ENCODE data around the gene TRIO.

Gene TRIO

DNA sequence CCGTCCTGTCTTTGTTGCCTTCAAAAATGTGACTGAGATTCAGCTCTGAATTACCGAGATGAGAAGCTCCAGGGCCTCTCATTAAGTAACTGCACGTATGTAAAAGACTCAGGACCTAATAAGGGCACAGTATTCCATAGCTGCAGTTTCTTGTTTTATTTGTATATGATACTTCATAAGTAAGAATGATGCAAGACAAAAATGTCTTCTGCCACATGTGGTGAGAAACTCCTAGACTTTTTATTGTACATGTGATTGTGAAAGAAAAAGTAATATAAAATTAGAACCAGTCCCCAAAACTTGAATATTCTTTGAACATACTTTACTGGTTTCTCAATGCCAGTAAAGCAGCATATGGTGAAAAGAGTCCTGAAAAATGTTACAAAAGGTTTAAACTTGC is 328.4 kb downstream of the TRIO start:
- TF ChIP-seq, protein P1, sequence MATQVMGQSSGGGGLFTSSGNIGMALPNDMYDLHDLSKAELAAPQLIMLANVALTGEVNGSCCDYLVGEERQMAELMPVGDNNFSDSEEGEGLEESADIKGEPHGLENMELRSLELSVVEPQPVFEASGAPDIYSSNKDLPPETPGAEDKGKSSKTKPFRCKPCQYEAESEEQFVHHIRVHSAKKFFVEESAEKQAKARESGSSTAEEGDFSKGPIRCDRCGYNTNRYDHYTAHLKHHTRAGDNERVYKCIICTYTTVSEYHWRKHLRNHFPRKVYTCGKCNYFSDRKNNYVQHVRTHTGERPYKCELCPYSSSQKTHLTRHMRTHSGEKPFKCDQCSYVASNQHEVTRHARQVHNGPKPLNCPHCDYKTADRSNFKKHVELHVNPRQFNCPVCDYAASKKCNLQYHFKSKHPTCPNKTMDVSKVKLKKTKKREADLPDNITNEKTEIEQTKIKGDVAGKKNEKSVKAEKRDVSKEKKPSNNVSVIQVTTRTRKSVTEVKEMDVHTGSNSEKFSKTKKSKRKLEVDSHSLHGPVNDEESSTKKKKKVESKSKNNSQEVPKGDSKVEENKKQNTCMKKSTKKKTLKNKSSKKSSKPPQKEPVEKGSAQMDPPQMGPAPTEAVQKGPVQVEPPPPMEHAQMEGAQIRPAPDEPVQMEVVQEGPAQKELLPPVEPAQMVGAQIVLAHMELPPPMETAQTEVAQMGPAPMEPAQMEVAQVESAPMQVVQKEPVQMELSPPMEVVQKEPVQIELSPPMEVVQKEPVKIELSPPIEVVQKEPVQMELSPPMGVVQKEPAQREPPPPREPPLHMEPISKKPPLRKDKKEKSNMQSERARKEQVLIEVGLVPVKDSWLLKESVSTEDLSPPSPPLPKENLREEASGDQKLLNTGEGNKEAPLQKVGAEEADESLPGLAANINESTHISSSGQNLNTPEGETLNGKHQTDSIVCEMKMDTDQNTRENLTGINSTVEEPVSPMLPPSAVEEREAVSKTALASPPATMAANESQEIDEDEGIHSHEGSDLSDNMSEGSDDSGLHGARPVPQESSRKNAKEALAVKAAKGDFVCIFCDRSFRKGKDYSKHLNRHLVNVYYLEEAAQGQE (IDR thresholded peaks at IDR 0.05; ENCODE audit: insufficient read depth in 1 of 2, low read depth in 2 of 2, low read length in 2 of 2) = no peak

DNA sequence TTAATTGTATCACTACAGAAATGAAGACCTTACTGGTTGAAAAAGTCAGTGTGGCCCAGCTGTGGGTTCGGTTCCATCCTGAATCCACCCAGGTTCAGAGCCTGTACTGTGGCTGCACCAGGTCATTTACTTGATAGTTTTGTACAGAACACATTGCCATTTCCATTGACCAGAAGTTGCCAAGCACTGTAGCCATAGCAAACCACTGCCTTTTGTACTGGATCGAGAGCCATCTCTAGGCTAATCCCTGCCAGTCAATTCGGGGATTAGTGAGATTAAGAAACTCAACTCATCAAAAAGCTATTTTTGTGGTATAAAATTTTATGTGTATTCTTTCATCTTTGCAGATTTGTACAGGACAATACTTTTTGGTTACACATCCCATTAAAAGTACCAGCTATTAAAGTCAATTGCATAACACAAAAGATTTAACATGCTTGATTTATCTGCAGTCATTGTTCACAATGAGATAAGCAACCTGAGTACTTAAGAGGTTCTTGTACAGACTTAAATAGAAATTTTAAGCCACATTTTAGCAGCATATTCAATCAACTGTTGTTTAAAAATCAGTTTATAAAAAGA is 329.9 kb downstream of the TRIO start:
- TF ChIP-seq POLR2AphosphoS5 (IDR thresholded peaks at IDR 0.05; ENCODE audit: low read depth, low read length) (no peak), SIN3A (IDR thresholded peaks at IDR 0.05; ENCODE audit: borderline replicate concordance, insufficient read depth, low read length) (no peak), FOXP2 (optimal IDR thresholded peaks at IDR 0.05; ENCODE audit: borderline replicate concordance, extremely low read depth, extremely low read length, insufficient read depth) (no peak), TAF1 (IDR thresholded peaks at IDR 0.05; ENCODE audit: borderline replicate concordance, insufficient read depth, low read length) (no peak)
- TF ChIP-seq, protein P1 (IDR thresholded peaks at IDR 0.05; ENCODE audit: insufficient read depth in 1 of 2, low read depth in 2 of 2, low read length in 2 of 2) = no peak

DNA sequence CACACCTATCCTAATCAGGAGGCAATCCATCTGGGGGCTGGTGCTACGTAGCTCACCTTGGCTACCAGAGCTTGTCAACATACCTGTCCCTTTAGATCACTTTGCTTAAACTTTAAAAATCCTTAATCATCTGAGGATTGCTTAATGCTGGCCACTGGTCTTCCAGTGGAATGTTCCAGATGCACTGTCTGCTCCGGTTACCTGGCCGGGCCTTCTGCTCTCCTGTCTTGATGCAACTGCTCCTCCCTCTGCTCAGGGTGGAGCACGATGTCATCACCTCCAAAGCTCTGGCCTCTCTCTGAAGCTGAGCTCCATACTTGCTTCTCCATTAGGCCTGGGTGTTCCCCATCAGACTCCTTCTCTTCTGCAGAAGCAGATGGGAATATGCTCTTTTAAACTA is 331.9 kb downstream of the TRIO start:
- TF ChIP-seq SIN3A (IDR thresholded peaks at IDR 0.05; ENCODE audit: borderline replicate concordance, insufficient read depth, low read length) = no peak
- TF ChIP-seq, protein P1 (IDR thresholded peaks at IDR 0.05; ENCODE audit: insufficient read depth in 1 of 2, low read depth in 2 of 2, low read length in 2 of 2) = no peak
- no peak for TF ChIP-seq POLR2AphosphoS5 (IDR thresholded peaks at IDR 0.05; ENCODE audit: low read depth, low read length)
- no peak for TF ChIP-seq FOXP2 (optimal IDR thresholded peaks at IDR 0.05; ENCODE audit: borderline replicate concordance, extremely low read depth, extremely low read length, insufficient read depth)
- TF ChIP-seq TAF1 (IDR thresholded peaks at IDR 0.05; ENCODE audit: borderline replicate concordance, insufficient read depth, low read length) = no peak

DNA sequence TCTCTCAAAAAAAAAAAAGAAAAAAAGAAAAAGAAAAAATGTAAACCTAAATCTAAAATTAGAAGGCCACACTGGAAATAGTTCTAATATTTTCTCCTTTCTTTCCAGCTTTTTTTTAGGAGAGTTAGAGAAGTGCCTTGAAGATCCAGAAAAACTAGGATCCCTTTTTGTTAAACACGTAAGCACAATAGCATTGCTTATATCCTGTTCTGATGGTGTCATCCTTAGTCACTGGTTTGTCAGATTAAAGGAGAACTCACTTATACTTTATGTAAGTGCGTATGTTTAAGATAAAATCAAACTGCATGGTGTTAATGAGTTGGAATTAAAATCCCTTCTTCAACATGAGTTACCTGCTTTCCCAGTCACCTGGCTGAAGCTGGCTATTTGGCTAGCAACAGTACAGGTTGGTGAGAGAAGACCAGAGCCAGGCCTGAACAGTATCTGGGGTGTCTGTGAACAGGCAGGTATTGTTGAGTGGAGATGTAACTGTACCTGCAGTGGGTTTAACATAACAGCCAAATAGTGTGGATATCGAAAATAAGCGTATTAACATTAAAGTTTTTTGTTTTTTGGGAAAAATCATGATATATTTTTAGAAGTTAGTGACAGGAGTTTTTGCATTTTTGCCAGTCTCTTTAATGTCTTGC is 333.8 kb downstream of the TRIO start:
- TF ChIP-seq SIN3A (IDR thresholded peaks at IDR 0.05; ENCODE audit: borderline replicate concordance, insufficient read depth, low read length) (no peak), TAF1 (IDR thresholded peaks at IDR 0.05; ENCODE audit: borderline replicate concordance, insufficient read depth, low read length) (no peak), POLR2AphosphoS5 (IDR thresholded peaks at IDR 0.05; ENCODE audit: low read depth, low read length) (no peak), FOXP2 (optimal IDR thresholded peaks at IDR 0.05; ENCODE audit: borderline replicate concordance, extremely low read depth, extremely low read length, insufficient read depth) (no peak)
- TF ChIP-seq, protein P1 (IDR thresholded peaks at IDR 0.05; ENCODE audit: insufficient read depth in 1 of 2, low read depth in 2 of 2, low read length in 2 of 2) = no peak

All from PFSK-1 (cell line).